ENCODE measurements around the gene LIPC.

The LIPC gene

GRCh38 chr15:58561321-58561720, 129.5 kb downstream of the LIPC start:
- no peak for DNase-seq

GRCh38 chr15:58562135-58562534, 130.3 kb downstream of the LIPC start:
- peak; percentile 13 for DNase-seq

- no peak for DNase-seq
Observed at GRCh38 chr15:58564981-58565380, 133.2 kb downstream of the LIPC start.

- DNase-seq = no peak
Observed at GRCh38 chr15:58565619-58566018, 133.8 kb downstream of the LIPC start.

- no peak for DNase-seq
Observed at GRCh38 chr15:58566029-58566428, 134.2 kb downstream of the LIPC start.

- no peak for DNase-seq
Observed at GRCh38 chr15:58568157-58568571, 136.4 kb downstream of the LIPC start.

GRCh38 chr15:58569455-58569854, 137.7 kb downstream of the LIPC start:
- no peak for DNase-seq

- no peak for DNase-seq
Observed at GRCh38 chr15:58571491-58571890, 139.7 kb downstream of the LIPC start.

GRCh38 chr15:58572521-58572920, 140.7 kb downstream of the LIPC start:
- no peak for DNase-seq

GRCh38 chr15:58573270-58573669, 141.5 kb downstream of the LIPC start:
- no peak for DNase-seq

GRCh38 chr15:58574631-58575030, 142.8 kb downstream of the LIPC start:
- no peak for DNase-seq

GRCh38 chr15:58575045-58575786, 143.4 kb downstream of the LIPC start:
- DNase-seq = no peak

- DNase-seq = no peak
Observed at GRCh38 chr15:58576657-58577056, 144.9 kb downstream of the LIPC start.

GRCh38 chr15:58582160-58582559, 150.4 kb downstream of the LIPC start:
- DNase-seq = no peak

- no peak for DNase-seq
Observed at GRCh38 chr15:58583171-58583908, 151.5 kb downstream of the LIPC start.

- no peak for DNase-seq
Observed at GRCh38 chr15:58584789-58585461, 153.1 kb downstream of the LIPC start.

- no peak for DNase-seq
Observed at GRCh38 chr15:58585693-58586443, 154.1 kb downstream of the LIPC start.

GRCh38 chr15:58587486-58587885, 155.7 kb downstream of the LIPC start:
- DNase-seq = no peak

- DNase-seq = no peak
Observed at GRCh38 chr15:58588096-58588495, 156.3 kb downstream of the LIPC start.

GRCh38 chr15:58589047-58589446, 157.3 kb downstream of the LIPC start:
- DNase-seq = no peak

GRCh38 chr15:58590236-58590635, 158.4 kb downstream of the LIPC start:
- no peak for DNase-seq

- peak; percentile 54 for DNase-seq
Observed at GRCh38 chr15:58590926-58591325, 159.1 kb downstream of the LIPC start.

GRCh38 chr15:58593870-58594269, 162.1 kb downstream of the LIPC start:
- DNase-seq = no peak

Data from NCI-H510A treated with DMSO at 0.1 percent for 48 hours (cell line).